AG09309 (cell line): ENCODE results near the gene ZNHIT2.

Experiments used
- DNase-seq: peaks from one replicate; pipeline ENCODE4 v3.0.0-alpha.2; 2010; ENCODE audit warnings: low read depth
- H3K4me3 ChIP-seq: 2 replicates; pipeline ENCODE4 v1.5.1; 2011; ENCODE audit warnings: mild to moderate bottlenecking, low read depth, low read length, moderate library complexity; ENCODE audit not compliant: control insufficient read depth
- CTCF ChIP-seq: IDR thresholded peaks from 2 replicates; pipeline ENCODE4 v1.5.1; 2011; ENCODE audit warnings: mild to moderate bottlenecking, low read depth, low read length, inconsistent platforms; ENCODE audit not compliant: insufficient read depth, control insufficient read depth; ENCODE audit errors: missing control alignments

Gene ZNHIT2

GRCh38 chr11:65083134-65083833, 34.2 kb downstream of the ZNHIT2 start:
- TF ChIP-seq CTCF = no peak
- no peak for DNase-seq
- peak overlapping the region; percentile 84 for H3K4me3 ChIP-seq

DNA sequence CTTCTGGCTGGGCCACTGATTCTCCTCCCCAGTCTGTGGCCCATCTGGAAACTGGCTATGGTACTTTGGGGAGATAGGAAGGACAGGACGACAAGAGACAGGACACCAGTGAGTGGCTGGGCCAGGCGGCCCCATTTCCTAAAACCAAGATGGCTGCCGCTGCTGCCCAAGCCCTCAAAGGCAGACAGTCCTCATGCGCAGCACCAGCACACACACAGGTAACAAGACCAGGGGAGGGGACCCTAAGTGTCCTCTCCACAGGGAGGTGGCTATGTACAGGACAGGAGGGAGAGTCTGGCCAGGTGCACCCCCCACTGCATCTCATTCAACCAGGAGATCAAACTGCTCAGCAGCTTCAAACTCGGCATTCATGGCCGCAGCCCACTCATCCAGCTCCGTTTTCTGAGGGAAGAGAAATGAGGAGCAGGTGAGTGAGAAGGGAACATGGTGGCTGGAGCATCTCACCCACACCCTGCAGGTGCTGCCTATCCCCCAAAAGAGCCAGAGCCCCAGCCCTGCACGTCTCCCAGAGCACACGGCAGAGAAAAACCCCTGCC, 38.6 kb downstream of the ZNHIT2 start:
- H3K4me3 ChIP-seq = no peak overlapping the region
- no peak for TF ChIP-seq CTCF
- DNase-seq = no peak

- H3K4me3 ChIP-seq = no peak overlapping the region
- TF ChIP-seq CTCF = peak; percentile 61
- no peak for DNase-seq
These were observed 39.4 kb downstream of the ZNHIT2 start for GRCh38 chr11:65078151-65078550.

GRCh38 chr11:65077451-65077850, 40.0 kb downstream of the ZNHIT2 start:
- no peak for TF ChIP-seq CTCF
- H3K4me3 ChIP-seq = no peak overlapping the region
- no peak for DNase-seq

DNA sequence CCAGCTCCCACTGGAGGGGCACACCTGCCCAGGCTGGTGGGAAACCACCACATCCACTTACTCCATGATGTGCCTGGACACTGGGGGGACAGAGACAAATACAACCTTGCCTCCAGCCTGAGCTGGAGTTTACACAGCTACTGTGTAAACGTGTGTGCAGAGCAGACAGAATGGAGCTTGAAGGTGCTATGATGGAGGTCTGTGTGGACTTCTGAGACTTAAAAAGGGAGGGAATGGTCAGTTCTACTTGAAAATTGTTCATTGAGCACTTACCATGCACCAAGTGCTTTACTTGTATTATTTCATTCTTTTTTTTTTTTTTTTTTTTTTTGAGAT, 44.9 kb downstream of the ZNHIT2 start:
- DNase-seq = no peak
- no peak for TF ChIP-seq CTCF
- H3K4me3 ChIP-seq = no peak overlapping the region

GRCh38 chr11:65071907-65072630, 45.4 kb downstream of the ZNHIT2 start:
- TF ChIP-seq CTCF = no peak
- DNase-seq = no peak
- no peak overlapping the region for H3K4me3 ChIP-seq

DNA sequence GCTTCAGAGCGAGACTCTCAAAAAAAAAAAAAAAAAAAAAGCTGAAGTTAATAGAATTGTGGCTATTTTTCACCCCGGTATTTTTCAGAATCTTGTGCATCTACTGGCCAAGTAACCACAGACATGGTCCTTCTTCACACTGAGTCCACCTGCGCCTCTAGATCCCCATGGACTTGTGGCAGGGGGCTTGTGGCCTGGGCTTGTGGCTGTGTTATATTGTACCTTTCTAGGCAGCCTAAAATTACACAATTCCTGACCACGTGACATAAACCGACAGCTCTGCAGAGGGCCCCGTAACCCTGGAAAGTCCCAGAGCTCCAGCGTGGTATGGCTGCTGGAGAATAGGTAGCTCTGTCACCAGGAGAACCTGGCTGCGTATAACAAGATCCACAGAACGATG, 48.3 kb downstream of the ZNHIT2 start:
- TF ChIP-seq CTCF = no peak
- DNase-seq = no peak
- H3K4me3 ChIP-seq = no peak overlapping the region
